Activated B cell treated with CpG ODN at 0.5 μM for 24 hours (primary cell): ENCODE results near the gene P3H1. TPM values are rescaled to one million over a fixed set of nuclear protein-coding genes. Genes with fewer than 3 reads are reported as not detected.
"Not testable (repeated sequence)": the region's sequence is repeated elsewhere in the genome, so short reads cannot be mapped to it uniquely, and the experiment has no call there.

Experiments used
- ATAC-seq: fragments of 200-7000 bp; cut with Tn5 transposase; one replicate; pipeline ENCODE4 v1.10.0; 2021; ENCODE audit warnings: low read depth, mild to moderate bottlenecking, moderate library complexity
- CTCF ChIA-PET: fragments of 350-600 bp; sonication (Branson Sonifier 250); formaldehyde crosslinking; loops from one replicate; lab custom pipeline; 2021; ENCODE audit warnings: antibody characterized with exemption; lab: Charles Lee
- POLR2A ChIA-PET: fragments of 350-600 bp; sonication (Branson Sonifier 250); formaldehyde crosslinking; loops from one replicate; lab custom pipeline; 2021; ENCODE audit warnings: antibody characterized with exemption; lab: Charles Lee
- DNase-seq: peaks from one replicate; pipeline ENCODE4 v3.0.0; 2022
- H3K27ac Mint-ChIP-seq: one replicate; pipeline ENCODE4 v1.8.0; 2020; ENCODE audit warnings: mixed read lengths
- H3K27me3 Mint-ChIP-seq: one replicate; pipeline ENCODE4 v1.8.0; 2021; ENCODE audit warnings: mixed read lengths
- H3K36me3 Mint-ChIP-seq: one replicate; pipeline ENCODE4 v1.8.0; 2021; ENCODE audit warnings: low read depth, mixed read lengths
- H3K4me1 Mint-ChIP-seq: one replicate; pipeline ENCODE4 v1.8.0; 2021; ENCODE audit warnings: mixed read lengths
- H3K4me3 Mint-ChIP-seq: one replicate; pipeline ENCODE4 v1.8.0; 2020; ENCODE audit warnings: mild to moderate bottlenecking, mixed read lengths
- H3K9me3 Mint-ChIP-seq: one replicate; pipeline ENCODE4 v1.8.0; 2020; ENCODE audit warnings: mixed read lengths
- CTCF ChIP-seq: fragments of 200-600 bp; IDR thresholded peaks from one replicate; pipeline ENCODE4 v1.8.0; 2022; ENCODE audit warnings: antibody characterized with exemption, mild to moderate bottlenecking
- intact Hi-C: fragments of 100-400 bp; cut with micrococcal nuclease; formaldehyde crosslinking; loops from one replicate; pipeline ENCODE4 v1.15.1; 2024
- total RNA-seq: library from RNA; stranded (reverse); gene quantifications from 2 replicates; pipeline ENCODE4 v1.2.3, GENCODE V29; 2022

The P3H1 gene
- total RNA-seq, 1 donor from 2014 or later: 27.1 TPM

GRCh38 chr1:42723511-42723910 lies 43.3 kb downstream of the P3H1 start:
- DNase-seq (no peak), ATAC-seq (no peak)
- H3K9me3 Mint-ChIP-seq: no peaks in the 10 kb centered on the region
- H3K4me1 Mint-ChIP-seq: no peaks in the 10 kb centered on the region
- no peak for TF ChIP-seq CTCF
- H3K4me3 Mint-ChIP-seq: no peak overlapping the region
- POLR2A ChIA-PET: no interaction called here
- H3K36me3 Mint-ChIP-seq: no peaks in the 10 kb centered on the region
- H3K27me3 Mint-ChIP-seq: no peaks in the 10 kb centered on the region
- H3K27ac Mint-ChIP-seq: no peak overlapping the region
- intact Hi-C loops: no loop called here
- CTCF ChIA-PET: no interaction called here

- POLR2A ChIA-PET, intact Hi-C loops, CTCF ChIA-PET, H3K27ac Mint-ChIP-seq, H3K36me3 Mint-ChIP-seq, H3K4me3 Mint-ChIP-seq, H3K9me3 Mint-ChIP-seq, DNase-seq, H3K27me3 Mint-ChIP-seq, ATAC-seq, H3K4me1 Mint-ChIP-seq: not testable (repeated sequence)
Observed at GRCh38 chr1:42722403-42722802, 44.4 kb downstream of the P3H1 start.

GRCh38 chr1:42721926-42722325 lies 44.9 kb downstream of the P3H1 start:
- no peaks in the 10 kb centered on the region for H3K4me1 Mint-ChIP-seq
- TF ChIP-seq CTCF: no peak
- peaks cover 14% of the 10 kb centered on the region for H3K36me3 Mint-ChIP-seq
- H3K27me3 Mint-ChIP-seq: no peaks in the 10 kb centered on the region
- H3K9me3 Mint-ChIP-seq: no peaks in the 10 kb centered on the region
- POLR2A ChIA-PET: no interaction called here
- H3K27ac Mint-ChIP-seq: no peak overlapping the region
- ATAC-seq (no peak), DNase-seq (no peak)
- intact Hi-C loops: no loop called here
- CTCF ChIA-PET: no interaction called here
- H3K4me3 Mint-ChIP-seq: no peak overlapping the region

- Mint-ChIP-seq H3K27ac (no peak overlapping the region), H3K36me3 (peaks cover 22% of the 10 kb centered on the region), H3K4me1 (no peaks in the 10 kb centered on the region), H3K27me3 (no peaks in the 10 kb centered on the region), H3K9me3 (peaks cover 2% of the 10 kb centered on the region), H3K4me3 (no peak overlapping the region)
- TF ChIP-seq CTCF: no peak
- intact Hi-C loops: no loop called here
- DNase-seq (no peak), ATAC-seq (no peak)
- CTCF ChIA-PET: no interaction called here
- POLR2A ChIA-PET: no interaction called here
Observed at GRCh38 chr1:42720868-42721267, 46.0 kb downstream of the P3H1 start.

- Mint-ChIP-seq H3K36me3 (peaks cover 72% of the 10 kb centered on the region), H3K9me3 (peaks cover 19% of the 10 kb centered on the region)
- H3K4me1 Mint-ChIP-seq, ATAC-seq, H3K27me3 Mint-ChIP-seq, intact Hi-C loops, DNase-seq, H3K27ac Mint-ChIP-seq, H3K4me3 Mint-ChIP-seq, CTCF ChIA-PET: not testable (repeated sequence)
- POLR2A ChIA-PET: interaction anchor here (0.7 kb wide), 1 partner anchor 385 kb away, joined by 3 read pairs; no protein-coding TSS in a partner anchor
Observed at GRCh38 chr1:42714441-42714840, 52.4 kb downstream of the P3H1 start.

GRCh38 chr1:42713293-42713692 lies 53.5 kb downstream of the P3H1 start:
- intact Hi-C loops: no loop called here
- H3K4me3 Mint-ChIP-seq: no peak overlapping the region
- H3K27me3 Mint-ChIP-seq: no peaks in the 10 kb centered on the region
- H3K36me3 Mint-ChIP-seq: peaks cover 75% of the 10 kb centered on the region
- H3K27ac Mint-ChIP-seq: no peak overlapping the region
- H3K4me1 Mint-ChIP-seq: no peaks in the 10 kb centered on the region
- ChIA-PET CTCF (no interaction called here), POLR2A (interaction anchor here (1.2 kb wide), 1 partner anchor 31 kb away, joined by 3 read pairs; the partner anchor contains the start of gene YBX1)
- peaks cover 19% of the 10 kb centered on the region for H3K9me3 Mint-ChIP-seq
- DNase-seq (no peak), ATAC-seq (no peak)
- no peak for TF ChIP-seq CTCF

GRCh38 chr1:42712808-42713207 lies 54.0 kb downstream of the P3H1 start:
- Mint-ChIP-seq H3K36me3 (peaks cover 76% of the 10 kb centered on the region), H3K9me3 (peaks cover 19% of the 10 kb centered on the region)
- DNase-seq, H3K27me3 Mint-ChIP-seq, intact Hi-C loops, H3K27ac Mint-ChIP-seq, CTCF ChIA-PET, ATAC-seq, H3K4me1 Mint-ChIP-seq, H3K4me3 Mint-ChIP-seq: not testable (repeated sequence)
- POLR2A ChIA-PET: interaction anchor here (1.2 kb wide), 1 partner anchor 30 kb away, joined by 3 read pairs; the partner anchor contains the start of gene YBX1
